Suprapubic skin (tissue), 4 donors: ENCODE measurements around the gene UBXN2A. TPM values are rescaled to one million over a fixed set of nuclear protein-coding genes. Genes with fewer than 3 reads are reported as not detected.
A peak's percentile ranks its signal among the peaks of the same experiment; 100 is the strongest.
"Not testable (repeated sequence)": the region's sequence is repeated elsewhere in the genome, so short reads cannot be mapped to it uniquely, and the experiment has no call there.

Experiments used
- DNase-seq, 2 donors: peaks; one replicate each; pipeline ENCODE4 v3.0.0-alpha.2; 2019; ENCODE audit warnings: low spot score in 2 of 2
- H3K27ac ChIP-seq: fragments of 200-600 bp; sonication (generic); one replicate; pipeline ENCODE4 v1.5.1; 2019
- H3K27me3 ChIP-seq: fragments of 200-600 bp; sonication (generic); one replicate; pipeline ENCODE4 v1.5.1; 2019
- H3K36me3 ChIP-seq: fragments of 200-600 bp; sonication (generic); one replicate; pipeline ENCODE4 v1.5.1; 2019
- H3K4me1 ChIP-seq: fragments of 200-600 bp; sonication (generic); one replicate; pipeline ENCODE4 v1.5.1; 2019
- H3K4me3 ChIP-seq: fragments of 200-600 bp; sonication (generic); one replicate; pipeline ENCODE4 v1.5.1; 2019; ENCODE audit warnings: mild to moderate bottlenecking
- H3K9me3 ChIP-seq: fragments of 200-600 bp; sonication (generic); one replicate; pipeline ENCODE4 v1.5.1; 2019
- EP300 ChIP-seq: sonication (generic); formaldehyde crosslinking; IDR thresholded peaks from one replicate; pipeline ENCODE4 v1.6.1; 2017; ENCODE audit warnings: antibody characterized with exemption
- POLR2A ChIP-seq, 2 donors: fragments of 450-650 bp; IDR thresholded peaks; one replicate each; pipeline ENCODE4 v1.6.1; 2017; ENCODE audit warnings: antibody characterized with exemption in 2 of 2, mild to moderate bottlenecking in 2 of 2, moderate library complexity in 2 of 2
- POLR2AphosphoS5 ChIP-seq, 3 donors: sonication (generic); formaldehyde crosslinking; IDR thresholded peaks; one replicate each; pipeline ENCODE4 v1.6.1; 2017; ENCODE audit warnings: antibody characterized with exemption in 3 of 3
- WGBS: methylation state at CpG from one replicate; pipeline ENCODE4 v1.1.5; 2018; 5-methylcytosine and 5-hydroxymethylcytosine counted together
- total RNA-seq, 4 donors: library from RNA; depleted of rRNA; stranded (reverse); fragments of >200 nt; gene quantifications; one replicate each; pipeline ENCODE4 v1.1.0, GENCODE V29; 2016
- TF ChIP-seq, protein P1 (sequence below), 2 donors: fragments of 200-600 bp in 1 of 2; fragments of 450-650 bp in 1 of 2; sonication (generic) in 1 of 2; IDR thresholded peaks; one replicate each; pipeline ENCODE4 v1.5.1; 2016 to 2019; ENCODE audit warnings: antibody characterized with exemption in 2 of 2, mild to moderate bottlenecking in 1 of 2, moderate library complexity in 1 of 2

UBXN2A gene
- total RNA-seq, 4 donors from 2014 or later: 10.0 to 15.1 (median 12.1) TPM

DNA sequence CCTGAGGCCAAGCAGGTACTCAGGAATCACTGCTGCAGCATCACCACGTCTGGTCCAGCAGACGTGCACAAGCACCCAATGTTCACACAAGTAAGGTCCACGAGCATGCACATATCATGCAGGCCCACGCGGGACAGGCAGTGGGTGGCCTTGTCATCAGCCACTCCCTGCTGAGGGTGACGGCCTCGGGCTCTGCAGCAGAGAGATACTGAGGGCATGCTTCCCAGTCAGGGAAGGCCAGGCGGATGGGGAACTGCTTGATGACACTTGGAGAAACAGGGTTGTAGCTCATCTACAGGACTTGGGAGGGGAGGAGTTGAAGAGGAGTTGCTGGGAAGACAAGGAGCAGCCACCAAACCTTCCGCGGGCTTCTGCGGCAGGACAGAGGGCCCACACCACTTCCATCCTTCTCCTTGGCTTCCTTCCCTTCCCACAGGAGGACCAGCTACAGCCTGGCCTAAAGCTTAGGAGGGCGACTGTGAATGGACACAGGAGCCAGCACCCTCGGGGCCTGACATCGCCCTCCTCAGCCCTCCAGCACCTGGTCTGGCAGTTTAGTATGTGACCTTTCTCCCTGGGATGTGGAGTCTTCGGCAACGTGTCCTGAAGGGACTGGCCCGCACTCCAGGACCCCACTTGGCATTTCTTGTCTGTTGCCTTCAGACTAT, 84.9 kb downstream of the UBXN2A start:
- TF ChIP-seq POLR2AphosphoS5 (IDR thresholded peaks at IDR 0.05) (no peak), POLR2A (IDR thresholded peaks at IDR 0.05) (no peak), EP300 (no peak)
- TF ChIP-seq, protein P1, sequence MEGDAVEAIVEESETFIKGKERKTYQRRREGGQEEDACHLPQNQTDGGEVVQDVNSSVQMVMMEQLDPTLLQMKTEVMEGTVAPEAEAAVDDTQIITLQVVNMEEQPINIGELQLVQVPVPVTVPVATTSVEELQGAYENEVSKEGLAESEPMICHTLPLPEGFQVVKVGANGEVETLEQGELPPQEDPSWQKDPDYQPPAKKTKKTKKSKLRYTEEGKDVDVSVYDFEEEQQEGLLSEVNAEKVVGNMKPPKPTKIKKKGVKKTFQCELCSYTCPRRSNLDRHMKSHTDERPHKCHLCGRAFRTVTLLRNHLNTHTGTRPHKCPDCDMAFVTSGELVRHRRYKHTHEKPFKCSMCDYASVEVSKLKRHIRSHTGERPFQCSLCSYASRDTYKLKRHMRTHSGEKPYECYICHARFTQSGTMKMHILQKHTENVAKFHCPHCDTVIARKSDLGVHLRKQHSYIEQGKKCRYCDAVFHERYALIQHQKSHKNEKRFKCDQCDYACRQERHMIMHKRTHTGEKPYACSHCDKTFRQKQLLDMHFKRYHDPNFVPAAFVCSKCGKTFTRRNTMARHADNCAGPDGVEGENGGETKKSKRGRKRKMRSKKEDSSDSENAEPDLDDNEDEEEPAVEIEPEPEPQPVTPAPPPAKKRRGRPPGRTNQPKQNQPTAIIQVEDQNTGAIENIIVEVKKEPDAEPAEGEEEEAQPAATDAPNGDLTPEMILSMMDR (IDR thresholded peaks at IDR 0.05): no peak
- DNase-seq: peak in 1 of 2 donors; percentile 55
- H3K36me3 ChIP-seq: peaks cover 33% of the 10 kb centered on the region
- no peak overlapping the region for H3K27ac ChIP-seq
- H3K27me3 ChIP-seq: no peaks in the 10 kb centered on the region
- H3K4me3 ChIP-seq: no peak overlapping the region
- no peaks in the 10 kb centered on the region for H3K4me1 ChIP-seq
- 92% methylated on average over 10 of the region's 17 CpGs for WGBS
- H3K9me3 ChIP-seq: no peaks in the 10 kb centered on the region

DNA sequence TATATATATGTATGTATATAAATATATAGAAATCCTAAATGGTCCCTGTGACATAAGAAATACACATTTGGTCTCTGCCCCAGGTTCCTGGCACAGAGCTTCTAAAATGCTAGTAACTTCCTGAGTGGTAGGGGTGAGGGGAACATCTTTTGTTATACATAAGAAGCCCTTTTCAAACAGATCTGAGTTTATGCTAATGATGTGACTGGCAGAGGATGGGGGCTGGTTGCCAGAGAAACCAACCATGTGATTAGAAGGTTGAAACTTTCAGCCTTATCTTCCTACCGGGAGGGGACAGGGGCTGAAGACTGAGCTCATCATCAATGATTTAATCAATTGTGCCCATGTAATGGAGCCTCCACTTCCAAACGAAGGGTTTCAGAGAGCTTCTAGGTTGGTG, 86.0 kb downstream of the UBXN2A start:
- peak in 1 of 2 donors; percentile 20 for DNase-seq
- Histone ChIP-seq H3K9me3 (no peaks in the 10 kb centered on the region), H3K4me1 (no peaks in the 10 kb centered on the region), H3K27me3 (no peaks in the 10 kb centered on the region), H3K27ac (no peak overlapping the region), H3K4me3 (no peak overlapping the region), H3K36me3 (peaks cover 44% of the 10 kb centered on the region)
- 69% methylated on average over 2 of the region's 2 CpGs for WGBS
- TF ChIP-seq POLR2AphosphoS5 (IDR thresholded peaks at IDR 0.05): no peak
- no peak for TF ChIP-seq POLR2A (IDR thresholded peaks at IDR 0.05)
- TF ChIP-seq, protein P1 (IDR thresholded peaks at IDR 0.05): no peak
- TF ChIP-seq EP300: no peak

GRCh38 chr2:24038786-24039499, 98.7 kb downstream of the UBXN2A start:
- WGBS: 96% methylated on average over 8 of the region's 9 CpGs
- no peaks in the 10 kb centered on the region for H3K27me3 ChIP-seq

GRCh38 chr2:24040511-24040910, 100.2 kb downstream of the UBXN2A start:
- H3K27ac ChIP-seq: no peak overlapping the region
- H3K27me3 ChIP-seq: no peaks in the 10 kb centered on the region
- H3K4me1 ChIP-seq: no peaks in the 10 kb centered on the region
- no peaks in the 10 kb centered on the region for H3K9me3 ChIP-seq
- no peak overlapping the region for H3K4me3 ChIP-seq
- peaks cover 21% of the 10 kb centered on the region for H3K36me3 ChIP-seq
- TF ChIP-seq POLR2A (IDR thresholded peaks at IDR 0.05) (no peak), EP300 (no peak), POLR2AphosphoS5 (IDR thresholded peaks at IDR 0.05) (no peak)
- TF ChIP-seq, protein P1 (IDR thresholded peaks at IDR 0.05): no peak
- DNase-seq: no peak
- 92% methylated on average over 4 of the region's 4 CpGs for WGBS

More at GRCh38 chr2:24038786-24039499, 98.7 kb downstream of the UBXN2A start:
- Histone ChIP-seq H3K27ac (no peak overlapping the region), H3K9me3 (no peaks in the 10 kb centered on the region), H3K36me3 (peaks cover 21% of the 10 kb centered on the region), H3K4me1 (no peaks in the 10 kb centered on the region), H3K4me3 (no peak overlapping the region)
- DNase-seq: peak in 1 of 2 donors; percentile 49
- TF ChIP-seq EP300 (no peak), POLR2AphosphoS5 (IDR thresholded peaks at IDR 0.05) (no peak), POLR2A (IDR thresholded peaks at IDR 0.05) (no peak)
- TF ChIP-seq, protein P1 (IDR thresholded peaks at IDR 0.05): no peak

GRCh38 chr2:24043133-24043532, 102.9 kb downstream of the UBXN2A start:
- not testable (repeated sequence) for H3K4me3 ChIP-seq, H3K27me3 ChIP-seq, DNase-seq, H3K9me3 ChIP-seq, H3K27ac ChIP-seq
- Histone ChIP-seq H3K4me1 (peaks cover 11% of the 10 kb centered on the region), H3K36me3 (peaks cover 12% of the 10 kb centered on the region)
- WGBS: 89% methylated on average over 6 of the region's 6 CpGs
